ENCODE results near the gene HRC.
"Not testable (repeated sequence)": the region's sequence is repeated elsewhere in the genome, so short reads cannot be mapped to it uniquely, and the experiment has no call there.

HRC gene

GRCh38 chr19:49155005-49155819 is at the start of gene HRC:
HRC (minus strand) TSS chr19:49155396; CDS start chr19:49155237, 159 bp downstream.
- DNase-seq: no peak

- no peak for DNase-seq
Measured at GRCh38 chr19:49201042-49201441, 45.8 kb upstream of the HRC start.

DNA sequence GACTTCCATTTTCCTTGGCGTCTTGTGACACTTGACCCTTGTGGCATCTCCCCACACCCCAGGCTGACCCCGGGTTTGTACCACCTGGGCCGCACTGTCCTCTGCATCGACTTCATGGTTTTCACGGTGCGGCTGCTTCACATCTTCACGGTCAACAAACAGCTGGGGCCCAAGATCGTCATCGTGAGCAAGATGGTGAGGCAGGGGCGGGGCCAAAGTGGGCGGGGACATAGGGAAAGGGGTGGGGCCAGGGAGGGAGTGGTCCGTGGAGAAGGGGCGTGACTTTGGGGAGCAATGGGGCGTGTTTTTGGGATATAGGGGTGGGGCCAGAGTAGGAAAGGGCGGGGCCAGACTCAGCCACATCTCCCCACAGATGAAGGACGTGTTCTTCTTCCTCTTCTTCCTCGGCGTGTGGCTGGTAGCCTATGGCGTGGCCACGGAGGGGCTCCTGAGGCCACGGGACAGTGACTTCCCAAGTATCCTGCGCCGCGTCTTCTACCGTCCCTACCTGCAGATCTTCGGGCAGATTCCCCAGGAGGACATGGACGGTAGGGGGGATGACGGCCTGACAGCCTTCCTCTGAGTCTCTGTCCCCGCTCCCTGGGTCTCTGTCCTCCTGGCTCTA is 45.2 kb upstream of the HRC start:
- no peak for DNase-seq

- DNase-seq: no peak
Measured at GRCh38 chr19:49196527-49197240, 41.5 kb upstream of the HRC start.

- no peak for DNase-seq
Measured at GRCh38 chr19:49194408-49194807, 39.2 kb upstream of the HRC start.

GRCh38 chr19:49193822-49194394 is 38.7 kb upstream of the HRC start:
- DNase-seq: no peak

DNA sequence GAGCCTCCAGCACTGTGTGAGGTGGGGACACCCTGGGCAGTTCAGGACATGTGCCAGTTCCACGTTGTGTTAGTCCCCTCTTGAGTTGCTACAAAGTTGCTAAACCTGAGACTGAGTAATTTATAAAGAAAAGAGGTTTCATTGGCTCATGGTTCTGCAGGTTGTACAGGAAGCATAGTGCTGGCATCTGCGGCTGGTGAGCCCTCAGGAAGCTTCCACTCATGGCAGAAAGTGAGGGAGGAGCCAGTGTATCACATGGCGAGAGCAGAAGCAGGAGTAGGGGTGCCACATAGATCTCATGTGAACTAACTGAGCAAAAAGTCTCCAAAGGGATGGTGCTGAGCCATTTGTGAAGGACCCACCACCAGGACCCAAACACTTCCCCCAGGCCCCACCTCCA is 35.6 kb upstream of the HRC start:
- DNase-seq: no peak

DNA sequence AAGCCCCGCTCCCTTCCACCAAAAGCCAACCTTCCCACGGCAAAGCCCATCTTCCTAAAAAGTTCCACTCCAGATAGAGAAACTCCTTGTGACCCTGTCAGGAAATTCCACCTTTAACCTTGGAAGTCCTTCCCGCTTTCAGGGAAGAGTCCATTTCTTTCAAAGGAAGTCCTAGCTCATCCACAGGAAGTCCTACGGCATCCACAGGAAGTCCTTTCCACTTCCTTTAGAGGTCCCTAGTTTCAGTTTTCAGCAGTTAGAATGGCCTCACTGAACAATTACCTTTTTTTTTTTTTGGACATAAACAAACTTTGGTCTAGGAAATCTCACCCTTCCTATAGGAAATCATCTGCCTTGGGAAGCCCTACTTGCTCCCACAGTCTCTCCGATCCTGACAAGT is 34.1 kb upstream of the HRC start:
- DNase-seq: no peak

GRCh38 chr19:49188626-49189200 is 33.5 kb upstream of the HRC start:
- DNase-seq: no peak

GRCh38 chr19:49186108-49186507 is 30.9 kb upstream of the HRC start:
- DNase-seq: no peak

DNA sequence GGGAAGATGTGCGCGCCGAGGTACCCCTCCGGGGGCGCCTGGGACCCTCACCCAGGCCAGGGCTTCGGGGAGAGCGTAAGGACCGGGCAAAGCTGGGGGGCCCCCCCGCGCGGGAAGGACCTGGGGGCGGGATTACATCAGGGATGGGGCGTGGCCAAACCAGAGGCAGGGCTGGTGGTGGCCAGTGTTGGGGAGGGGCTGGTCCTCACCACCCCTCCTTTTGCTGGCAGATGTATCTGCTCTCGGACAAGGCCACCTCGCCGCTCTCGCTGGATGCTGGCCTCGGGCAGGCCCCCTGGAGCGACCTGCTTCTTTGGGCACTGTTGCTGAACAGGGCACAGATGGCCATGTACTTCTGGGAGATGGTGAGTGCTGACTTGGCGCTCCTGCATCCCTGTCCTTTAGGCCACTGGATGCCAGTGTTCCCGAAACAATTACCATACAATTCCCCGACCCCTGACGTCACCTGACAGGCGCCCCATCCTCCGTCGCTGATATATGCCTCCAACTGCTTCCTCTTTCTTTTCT is 27.7 kb upstream of the HRC start:
- no peak for DNase-seq

- not testable (repeated sequence) for DNase-seq
Measured at GRCh38 chr19:49182010-49182847, 27.0 kb upstream of the HRC start.

GRCh38 chr19:49180659-49181058 is 25.5 kb upstream of the HRC start:
- no peak for DNase-seq

DNA sequence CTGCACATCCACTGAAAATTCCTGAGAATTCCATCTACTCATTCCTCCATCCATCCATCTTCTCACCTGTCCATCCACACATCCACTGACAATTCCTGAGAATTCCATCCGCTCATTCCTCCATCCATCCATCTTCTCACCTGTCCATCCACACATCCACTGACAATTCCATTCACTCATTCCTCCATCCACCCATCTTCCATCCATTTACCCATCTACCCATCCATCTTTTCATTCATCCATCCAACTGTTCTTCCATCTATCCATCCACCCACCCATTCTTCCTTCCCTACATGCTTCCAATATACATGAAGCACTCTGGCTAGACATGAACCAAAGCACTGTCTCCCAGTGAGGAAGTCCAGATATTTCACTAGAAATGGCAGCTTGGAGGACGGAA is 18.0 kb upstream of the HRC start:
- DNase-seq: no peak

DNA sequence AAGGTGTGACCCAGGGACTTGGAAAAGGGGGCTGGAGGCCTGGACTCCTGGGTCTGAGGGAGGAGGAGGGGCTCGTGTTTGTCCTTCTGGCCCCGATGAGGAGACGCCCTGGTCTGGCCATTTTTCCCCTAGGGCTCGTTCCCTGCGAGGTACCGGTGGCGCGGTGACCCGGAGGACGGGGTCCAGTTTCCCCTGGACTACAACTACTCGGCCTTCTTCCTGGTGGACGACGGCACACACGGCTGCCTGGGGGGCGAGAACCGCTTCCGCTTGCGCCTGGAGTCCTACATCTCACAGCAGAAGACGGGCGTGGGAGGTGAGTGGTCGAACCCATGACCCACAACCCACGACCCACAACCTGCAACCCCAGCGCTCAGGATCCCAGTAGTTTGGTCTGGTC is 13.2 kb upstream of the HRC start:
- DNase-seq: no peak

- no peak for DNase-seq
Measured at GRCh38 chr19:49167857-49168409, 12.7 kb upstream of the HRC start.

DNA sequence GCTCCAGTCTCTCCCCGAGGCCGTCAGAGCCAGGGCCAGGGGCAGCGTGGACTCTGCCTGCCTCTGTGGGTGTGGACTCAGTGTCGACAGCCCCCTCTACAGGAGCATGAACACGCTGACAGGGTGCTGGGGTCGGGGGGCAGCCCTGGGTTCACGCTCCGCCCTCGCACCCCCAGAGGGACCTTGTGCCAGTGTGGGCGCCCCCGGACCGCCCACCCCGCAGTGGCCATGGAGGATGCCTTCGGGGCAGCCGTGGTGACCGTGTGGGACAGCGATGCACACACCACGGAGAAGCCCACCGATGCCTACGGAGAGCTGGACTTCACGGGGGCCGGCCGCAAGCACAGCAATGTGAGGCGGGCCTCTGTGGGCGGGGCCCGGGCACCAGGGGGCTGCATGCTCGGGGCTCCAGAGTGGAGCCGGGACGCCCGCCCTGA is 10.7 kb upstream of the HRC start:
- no peak for DNase-seq

- no peak for DNase-seq
Measured at GRCh38 chr19:49165111-49165750, 10.0 kb upstream of the HRC start.

DNA sequence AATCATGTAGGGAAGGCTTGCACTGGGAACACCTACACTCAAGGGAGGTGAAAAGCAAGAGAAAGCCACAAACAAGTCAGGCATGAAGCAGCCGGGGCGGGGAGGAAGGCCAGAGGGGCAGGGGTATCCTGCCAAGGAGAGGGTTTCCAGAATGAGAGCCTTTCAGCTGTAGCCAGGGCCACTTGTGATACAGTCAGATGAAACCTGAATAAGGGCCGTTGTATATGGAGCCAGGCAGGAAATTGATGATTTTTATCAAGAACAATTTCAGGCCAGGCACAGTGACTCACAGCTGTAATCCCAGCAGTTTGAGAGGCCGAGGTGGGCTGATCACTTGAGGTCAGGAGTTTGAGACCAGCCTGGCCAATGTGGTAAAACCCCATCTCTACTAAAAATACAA is 6.8 kb upstream of the HRC start:
- no peak for DNase-seq

DNA sequence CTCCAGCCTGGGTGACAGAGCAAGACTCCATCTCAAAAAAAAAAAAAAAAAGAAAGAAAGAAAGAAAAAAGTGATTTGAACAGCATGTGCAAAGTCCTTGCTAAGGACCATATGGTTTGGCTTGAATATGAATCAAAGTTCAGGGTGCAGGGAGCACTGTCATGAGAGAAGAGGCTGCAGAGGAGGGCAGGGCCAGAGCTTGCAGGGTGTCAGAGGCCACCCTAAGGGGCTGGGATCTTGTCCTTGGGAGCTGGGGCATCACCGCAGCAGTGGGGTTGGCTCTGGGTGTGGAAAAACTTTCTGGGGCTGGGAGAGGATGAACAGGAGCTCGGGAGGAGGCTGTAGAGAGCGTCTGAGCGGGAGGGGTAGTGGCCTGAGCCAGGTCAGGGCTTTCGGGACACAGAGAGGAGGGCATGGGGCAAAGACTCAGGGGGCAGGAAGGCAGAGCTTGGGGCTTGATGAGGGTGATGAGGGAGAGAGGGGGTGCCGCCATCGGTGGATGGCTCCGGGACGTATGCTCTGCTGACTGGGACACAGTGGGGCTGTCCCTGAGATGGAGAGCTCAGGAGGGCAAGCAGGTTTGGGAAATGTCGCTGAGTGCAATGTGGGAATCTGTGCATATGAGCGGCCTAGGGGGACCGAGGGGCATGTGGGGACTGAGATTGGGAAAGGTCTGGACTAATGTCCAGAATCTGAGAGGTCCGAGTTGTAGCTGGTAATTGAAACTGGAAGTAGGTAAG is 5.4 kb upstream of the HRC start:
- no peak for DNase-seq
